Lower leg skin (tissue), 4 donors: ENCODE data around the gene CYBA. TPM values are rescaled to one million over a fixed set of nuclear protein-coding genes. Genes with fewer than 3 reads are reported as not detected.

ENCODE experiments used
- DNase-seq, 2 donors: peaks; one replicate each; pipeline ENCODE4 v3.0.0-alpha.2; 2019; ENCODE audit warnings: low spot score in 2 of 2
- H3K4me3 ChIP-seq: fragments of 200-600 bp; sonication (generic); 2 replicates; pipeline ENCODE4 v1.5.1; 2017; ENCODE audit warnings: mild to moderate bottlenecking, low read depth; ENCODE audit not compliant: poor library complexity, severe bottlenecking
- POLR2A ChIP-seq, 2 donors: fragments of 450-650 bp; IDR thresholded peaks; one replicate each; pipeline ENCODE4 v1.6.1; 2016 to 2017; ENCODE audit warnings: antibody characterized with exemption in 2 of 2, mild to moderate bottlenecking in 1 of 2, moderate library complexity in 1 of 2
- WGBS, 2 donors: methylation state at CpG; one replicate each; pipeline ENCODE4 v1.1.5; 2018; 5-methylcytosine and 5-hydroxymethylcytosine counted together
- intact Hi-C: fragments of 100-400 bp; cut with DNase I; formaldehyde crosslinking; loops from one replicate; pipeline ENCODE4 v1.15.0; 2023; ENCODE audit warnings: low total_unique reads
- total RNA-seq, 4 donors: library from RNA; depleted of rRNA; stranded (reverse); fragments of >200 nt; gene quantifications; one replicate each; pipeline ENCODE4 v1.1.0, GENCODE V29; 2016
- TF ChIP-seq, protein P1 (sequence below), 3 donors: fragments of 450-650 bp; IDR thresholded peaks; one replicate each; pipeline ENCODE4 v1.5.1; 2016; ENCODE audit warnings: antibody characterized with exemption in 3 of 3, mild to moderate bottlenecking in 3 of 3, moderate library complexity in 2 of 3

Gene CYBA
- total RNA-seq, 4 donors from 2014 or later, result 30.5 to 93.2 (median 44.7) TPM

DNA sequence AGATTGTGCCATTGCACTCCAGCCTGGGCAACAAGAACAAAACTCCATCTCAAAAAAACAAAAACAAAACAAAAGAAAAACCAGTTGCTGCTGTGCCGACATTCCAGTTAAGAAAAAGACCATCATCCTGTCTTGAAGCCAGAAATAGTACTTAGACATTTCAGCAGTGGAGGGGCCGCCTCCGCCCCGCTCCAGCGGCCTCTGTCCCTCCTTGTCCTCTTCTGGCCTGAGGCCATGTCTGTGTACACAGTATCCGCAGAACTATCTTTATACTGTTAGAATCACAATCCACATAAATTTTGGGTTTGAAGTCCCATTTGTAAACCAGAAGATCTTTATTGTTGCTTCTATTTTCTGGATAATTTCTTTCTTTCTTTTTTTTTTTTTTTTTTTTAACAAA lies 55.8 kb downstream of the CYBA start:
- TF ChIP-seq, protein P1, sequence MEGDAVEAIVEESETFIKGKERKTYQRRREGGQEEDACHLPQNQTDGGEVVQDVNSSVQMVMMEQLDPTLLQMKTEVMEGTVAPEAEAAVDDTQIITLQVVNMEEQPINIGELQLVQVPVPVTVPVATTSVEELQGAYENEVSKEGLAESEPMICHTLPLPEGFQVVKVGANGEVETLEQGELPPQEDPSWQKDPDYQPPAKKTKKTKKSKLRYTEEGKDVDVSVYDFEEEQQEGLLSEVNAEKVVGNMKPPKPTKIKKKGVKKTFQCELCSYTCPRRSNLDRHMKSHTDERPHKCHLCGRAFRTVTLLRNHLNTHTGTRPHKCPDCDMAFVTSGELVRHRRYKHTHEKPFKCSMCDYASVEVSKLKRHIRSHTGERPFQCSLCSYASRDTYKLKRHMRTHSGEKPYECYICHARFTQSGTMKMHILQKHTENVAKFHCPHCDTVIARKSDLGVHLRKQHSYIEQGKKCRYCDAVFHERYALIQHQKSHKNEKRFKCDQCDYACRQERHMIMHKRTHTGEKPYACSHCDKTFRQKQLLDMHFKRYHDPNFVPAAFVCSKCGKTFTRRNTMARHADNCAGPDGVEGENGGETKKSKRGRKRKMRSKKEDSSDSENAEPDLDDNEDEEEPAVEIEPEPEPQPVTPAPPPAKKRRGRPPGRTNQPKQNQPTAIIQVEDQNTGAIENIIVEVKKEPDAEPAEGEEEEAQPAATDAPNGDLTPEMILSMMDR (IDR thresholded peaks at IDR 0.05), result no peak
- no peak for TF ChIP-seq POLR2A (IDR thresholded peaks at IDR 0.05)
- no peak for DNase-seq
- 90 to 92% methylated on average over 6 of the region's 6 CpGs for WGBS, 2 donors
- intact Hi-C loops, result no loop called here
- no peak overlapping the region for H3K4me3 ChIP-seq

DNA sequence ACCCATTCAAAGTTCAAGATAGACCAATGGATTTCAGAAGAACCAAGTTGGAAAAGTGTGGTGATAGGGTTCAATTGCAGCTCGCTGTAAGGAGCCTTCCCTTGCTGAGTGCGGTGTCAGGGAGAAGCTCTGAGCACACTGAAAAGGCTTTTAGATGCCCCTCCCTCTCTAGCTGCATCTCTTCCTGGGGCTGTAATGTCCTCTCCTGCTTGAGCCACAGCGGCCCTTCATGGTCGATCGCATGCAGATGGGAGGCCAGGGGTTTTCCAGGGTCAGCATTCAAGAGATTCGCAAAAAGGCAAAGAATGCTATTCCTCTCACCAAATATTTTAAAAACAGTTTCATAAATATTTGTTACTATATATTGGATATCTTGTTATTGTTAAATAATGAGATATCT lies 56.9 kb downstream of the CYBA start:
- intact Hi-C loops, result no loop called here
- no peak for DNase-seq
- TF ChIP-seq POLR2A (IDR thresholded peaks at IDR 0.05), result no peak
- TF ChIP-seq, protein P1 (IDR thresholded peaks at IDR 0.05), result no peak
- no peak overlapping the region for H3K4me3 ChIP-seq
- 92 to 98% methylated on average over 6 of the region's 6 CpGs for WGBS, 2 donors

DNA sequence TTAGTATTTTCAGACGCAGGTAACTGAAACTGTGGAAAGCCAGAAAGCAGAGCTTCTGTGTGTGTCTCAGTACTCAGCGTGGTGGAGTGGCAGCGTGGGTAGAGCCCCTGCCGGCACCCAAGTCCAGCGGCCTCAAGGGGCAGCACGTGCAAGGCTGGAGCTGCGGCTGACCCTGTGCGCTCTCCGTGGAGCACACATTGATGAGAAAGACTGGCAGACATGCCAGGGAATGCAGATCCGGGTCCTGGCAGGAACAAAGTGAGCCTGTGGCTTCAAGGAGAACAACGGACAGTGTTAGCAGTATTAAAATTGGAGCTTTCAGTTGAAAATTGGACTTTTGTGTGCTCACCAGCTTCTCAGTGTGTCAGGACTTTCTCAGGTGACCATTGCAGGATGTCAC lies 57.4 kb downstream of the CYBA start:
- intact Hi-C loops, result no loop called here
- WGBS, 2 donors, result 83 to 86% methylated on average over 11 of the region's 11 CpGs
- no peak overlapping the region for H3K4me3 ChIP-seq
- no peak for DNase-seq
- TF ChIP-seq, protein P1 (IDR thresholded peaks at IDR 0.05), result no peak
- no peak for TF ChIP-seq POLR2A (IDR thresholded peaks at IDR 0.05)

Other genes starting within 250 kb of the CYBA start
- gene ZFPM1, start 197.8 kb downstream of the CYBA start, total RNA-seq, result 1 to 10 TPM; 2.0 to 4.0 (median 3.1) TPM
- gene ZC3H18, start 80.7 kb downstream of the CYBA start, total RNA-seq, result 10 to 100 TPM; 16.5 to 32.3 (median 18.5) TPM
- under 1 TPM in 1 of 4 donors, not detected in 3; 0.91 TPM for gene IL17C, start 12.5 kb downstream of the CYBA start, total RNA-seq
- gene MVD, start 12.0 kb upstream of the CYBA start, total RNA-seq, result 10 to 100 TPM; 40.2 to 93.5 (median 67.1) TPM
- gene SNAI3, start 35.5 kb upstream of the CYBA start, total RNA-seq, result under 1 TPM; 0.17 to 0.81 (median 0.29) TPM
- 10 to 100 TPM; 14.7 to 21.8 (median 17.7) TPM for gene RNF166, start 55.4 kb upstream of the CYBA start, total RNA-seq
- gene CTU2, start 55.5 kb upstream of the CYBA start, total RNA-seq, result 1 to 10 TPM; 9.4 to 9.9 (median 9.5) TPM
- gene PIEZO1, start 134.2 kb upstream of the CYBA start, total RNA-seq, result 100 to 1,000 TPM; 196 to 281 (median 206) TPM
- gene CDT1, start 152.7 kb upstream of the CYBA start, total RNA-seq, result 10 to 100 TPM in 2 of 4 donors, 1 to 10 TPM in 2; 2.9 to 14.7 (median 7.9) TPM
- 100 to 1,000 TPM; 276 to 310 (median 291) TPM for gene APRT, start 160.9 kb upstream of the CYBA start, total RNA-seq
- gene GALNS, start 205.9 kb upstream of the CYBA start, total RNA-seq, result 10 to 100 TPM; 17.3 to 45.6 (median 37.3) TPM
- gene TRAPPC2L, start 206.1 kb upstream of the CYBA start, total RNA-seq, result 10 to 100 TPM; 29.9 to 43.0 (median 38.6) TPM
- not detected for gene PABPN1L, start 215.6 kb upstream of the CYBA start, total RNA-seq